Measurements from ENCODE around the gene DNM3.

DNA sequence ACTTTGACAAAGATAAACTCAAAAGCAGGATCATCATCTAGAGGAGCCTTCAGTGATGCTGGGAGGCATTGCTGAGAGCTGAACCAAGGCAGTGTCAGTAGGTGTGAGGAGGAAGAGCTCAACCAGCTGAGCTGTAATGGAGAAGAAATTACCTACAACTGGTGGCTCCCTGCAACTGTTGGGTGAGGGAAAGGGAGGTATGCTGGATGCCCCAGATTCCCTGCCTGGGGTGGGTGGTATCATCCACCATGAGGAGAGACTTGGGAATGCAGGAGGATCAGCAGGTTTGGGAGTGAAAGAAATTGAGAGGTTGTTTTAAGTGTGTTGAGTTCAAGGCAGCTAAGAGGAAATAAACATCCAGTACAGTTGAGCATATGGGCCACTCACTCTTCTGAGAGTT, 199.8 kb downstream of the DNM3 start:
- TF ChIP-seq, protein P1, sequence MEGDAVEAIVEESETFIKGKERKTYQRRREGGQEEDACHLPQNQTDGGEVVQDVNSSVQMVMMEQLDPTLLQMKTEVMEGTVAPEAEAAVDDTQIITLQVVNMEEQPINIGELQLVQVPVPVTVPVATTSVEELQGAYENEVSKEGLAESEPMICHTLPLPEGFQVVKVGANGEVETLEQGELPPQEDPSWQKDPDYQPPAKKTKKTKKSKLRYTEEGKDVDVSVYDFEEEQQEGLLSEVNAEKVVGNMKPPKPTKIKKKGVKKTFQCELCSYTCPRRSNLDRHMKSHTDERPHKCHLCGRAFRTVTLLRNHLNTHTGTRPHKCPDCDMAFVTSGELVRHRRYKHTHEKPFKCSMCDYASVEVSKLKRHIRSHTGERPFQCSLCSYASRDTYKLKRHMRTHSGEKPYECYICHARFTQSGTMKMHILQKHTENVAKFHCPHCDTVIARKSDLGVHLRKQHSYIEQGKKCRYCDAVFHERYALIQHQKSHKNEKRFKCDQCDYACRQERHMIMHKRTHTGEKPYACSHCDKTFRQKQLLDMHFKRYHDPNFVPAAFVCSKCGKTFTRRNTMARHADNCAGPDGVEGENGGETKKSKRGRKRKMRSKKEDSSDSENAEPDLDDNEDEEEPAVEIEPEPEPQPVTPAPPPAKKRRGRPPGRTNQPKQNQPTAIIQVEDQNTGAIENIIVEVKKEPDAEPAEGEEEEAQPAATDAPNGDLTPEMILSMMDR (IDR thresholded peaks at IDR 0.05): no peak
- TF ChIP-seq EZH2 (IDR thresholded peaks at IDR 0.05) (no peak), EZH2phosphoT487 (IDR thresholded peaks at IDR 0.05) (no peak)

All from neural progenitor cell (in vitro differentiated cells).